GM18861 (cell line): Measurements from ENCODE around the gene ENTPD6.

Source experiments
- ATAC-seq: cut with Tn5 transposase; IDR thresholded peaks from one replicate; pipeline ENCODE4 v1.9.1; 2021; ENCODE audit not compliant: unreplicated experiment

ENTPD6 gene

DNA sequence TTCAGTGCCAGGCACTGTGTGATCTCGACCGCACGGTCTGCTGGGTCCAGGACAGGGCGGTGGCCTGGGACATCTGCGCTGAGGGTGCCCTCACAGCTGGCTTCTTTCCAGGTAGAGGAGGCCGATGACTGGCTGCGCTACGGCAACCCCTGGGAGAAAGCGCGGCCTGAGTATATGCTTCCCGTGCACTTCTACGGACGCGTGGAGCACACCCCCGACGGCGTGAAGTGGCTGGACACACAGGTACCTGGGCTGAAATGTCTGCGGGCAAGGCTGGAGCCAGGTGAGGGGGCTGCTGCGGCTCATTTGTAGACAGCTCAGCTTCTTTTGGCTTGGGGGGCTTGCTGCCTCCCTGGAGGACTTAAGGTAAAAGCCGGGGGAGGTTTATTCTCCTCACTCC lies 79.0 kb downstream of the ENTPD6 start:
- no peak for ATAC-seq

DNA sequence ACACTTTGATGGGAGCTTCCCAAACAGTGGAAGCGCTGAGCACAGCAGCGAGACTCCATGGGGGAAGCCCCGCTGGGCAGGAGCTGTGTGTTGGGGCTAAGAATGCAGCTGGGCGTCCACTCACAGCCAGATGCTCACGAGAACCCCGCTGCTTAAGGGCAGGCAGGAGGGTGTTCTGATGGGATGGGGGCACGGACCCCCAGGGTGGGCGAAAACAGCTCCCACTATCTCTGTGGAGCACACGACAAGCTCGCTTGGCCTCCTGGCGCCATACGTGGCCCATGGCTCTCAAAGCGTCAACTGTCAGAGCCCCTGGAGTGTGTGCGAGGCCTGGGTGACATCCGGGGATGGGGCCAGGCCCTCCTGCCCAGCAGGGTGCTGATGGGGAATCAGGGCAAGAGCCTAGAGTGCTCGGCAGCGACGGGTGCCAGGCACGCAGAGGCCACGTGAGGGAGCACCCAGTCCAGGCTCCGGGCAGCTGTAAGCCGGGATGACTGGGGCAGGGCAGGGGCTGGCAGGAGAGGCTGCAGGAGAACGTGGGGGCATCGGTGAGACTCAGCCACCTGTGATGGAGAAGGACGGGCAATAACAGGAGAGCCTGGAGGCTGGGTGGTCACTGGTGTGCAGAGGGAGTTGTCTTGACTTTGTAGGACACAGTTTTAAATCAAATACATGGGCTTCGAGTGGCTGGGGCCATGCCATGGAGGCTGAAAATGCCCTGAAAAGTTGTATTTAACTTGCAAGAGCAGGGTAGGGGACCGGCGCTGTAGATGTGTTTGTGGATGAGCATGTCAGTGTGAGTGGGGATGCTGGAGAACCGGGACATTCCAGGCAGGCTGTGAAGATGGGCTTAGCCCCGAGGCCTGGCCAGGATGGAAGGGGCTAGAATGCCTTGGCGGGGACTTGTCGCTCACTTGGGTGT lies 79.6 kb downstream of the ENTPD6 start:
- no peak for ATAC-seq

DNA sequence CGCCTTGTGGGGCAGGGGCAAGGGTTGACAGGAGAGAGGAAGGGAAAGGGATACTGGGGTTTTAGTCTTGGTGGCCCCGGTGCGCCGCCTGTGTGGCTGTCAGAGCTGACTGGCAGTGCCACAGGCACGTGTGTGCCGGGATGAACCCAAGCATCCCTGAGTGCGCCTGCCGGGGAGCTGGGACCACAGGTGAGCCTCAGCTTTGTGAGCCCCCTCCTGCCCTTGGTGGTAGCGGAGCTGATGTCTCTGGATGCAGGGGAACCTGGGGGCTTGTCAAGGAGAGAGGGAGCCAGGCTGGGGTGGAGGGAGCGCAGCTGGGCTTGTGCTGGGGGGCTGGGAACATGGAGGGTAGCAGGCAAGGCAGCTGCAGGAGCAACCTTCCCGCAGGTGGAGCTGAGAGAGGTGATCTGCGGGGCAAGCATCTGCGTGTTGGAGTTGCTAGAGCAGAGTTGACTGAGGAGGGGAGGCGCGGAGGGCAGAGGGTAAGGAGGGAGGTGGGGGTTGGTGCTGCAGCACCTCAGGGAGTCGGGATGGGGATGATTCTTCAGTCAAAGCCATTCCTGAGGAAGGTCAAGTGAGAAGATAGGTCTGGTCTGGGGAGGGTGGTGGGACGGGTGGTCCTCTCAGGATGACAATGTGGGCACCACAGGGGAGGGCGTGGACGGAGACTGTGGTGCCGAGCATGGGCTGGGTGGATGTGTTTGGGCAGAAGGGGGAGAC lies 80.5 kb downstream of the ENTPD6 start:
- no peak for ATAC-seq
